ENCODE results near the gene ZFAND5.

The ZFAND5 gene

GRCh38 chr9:72364679-72365524 lies at the start of gene ZFAND5:
Gene ZFAND5, minus strand, starts transcription at chr9:72365208. Its CDS starts 4,430 bp downstream, at chr9:72360778.
- Mint-ChIP-seq H3K27me3 (no peaks in the 10 kb centered on the region), H3K36me3 (ENCODE audit: insufficient read depth) (peaks cover 40% of the 10 kb centered on the region), H3K4me1 (peaks cover 31% of the 10 kb centered on the region), H3K9me3 (no peaks in the 10 kb centered on the region), H3K4me3 (peak within 1 kb of the TSS; percentile 94), H3K27ac (ENCODE audit: low read depth) (peak within 1 kb of the TSS; percentile 97)
- DNase-seq (ENCODE audit: low spot score in 2 of 2) (peak; percentile 89 to 90), ATAC-seq (replicated peaks; ENCODE audit: extremely low read depth, poor library complexity, severe bottlenecking) (peak; percentile 77)

DNA sequence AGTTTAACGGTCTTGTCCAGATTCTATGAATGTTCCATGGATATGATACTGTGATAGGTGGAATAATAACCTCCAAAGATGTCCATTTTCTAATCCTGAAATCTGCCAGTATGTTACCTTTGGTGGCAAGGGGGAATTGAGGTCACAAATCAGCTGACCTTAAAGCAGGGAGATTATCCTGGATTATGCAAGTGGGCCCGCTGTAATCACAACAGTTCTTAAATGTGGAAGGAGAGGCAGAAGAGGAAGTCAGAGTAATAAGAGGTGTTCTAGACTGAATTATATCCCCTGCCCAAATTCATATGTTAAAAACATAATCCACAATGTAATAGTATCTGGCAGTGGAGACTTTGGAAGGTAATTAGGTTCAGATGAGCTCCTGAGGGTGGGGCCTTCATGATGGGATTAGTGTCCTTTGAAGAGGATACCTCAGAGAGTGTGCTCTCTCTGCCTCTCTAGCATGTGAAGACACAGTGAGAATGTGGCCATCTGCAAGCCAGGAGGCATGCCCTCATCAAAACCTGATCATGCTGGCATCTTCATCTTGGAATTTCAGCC lies 47.6 kb upstream of the ZFAND5 start:
- no peak for DNase-seq (ENCODE audit: low spot score in 2 of 2)
- Mint-ChIP-seq H3K9me3 (no peaks in the 10 kb centered on the region), H3K27ac (ENCODE audit: low read depth) (no peak overlapping the region), H3K36me3 (ENCODE audit: insufficient read depth) (no peaks in the 10 kb centered on the region), H3K4me1 (no peaks in the 10 kb centered on the region), H3K4me3 (no peak overlapping the region), H3K27me3 (no peaks in the 10 kb centered on the region)
- no peak for ATAC-seq (replicated peaks; ENCODE audit: extremely low read depth, poor library complexity, severe bottlenecking)

GRCh38 chr9:72410214-72410613 lies 45.2 kb upstream of the ZFAND5 start:
- Mint-ChIP-seq H3K27me3 (no peaks in the 10 kb centered on the region), H3K4me1 (no peaks in the 10 kb centered on the region), H3K4me3 (no peak overlapping the region), H3K9me3 (no peaks in the 10 kb centered on the region), H3K36me3 (ENCODE audit: insufficient read depth) (no peaks in the 10 kb centered on the region), H3K27ac (ENCODE audit: low read depth) (no peak overlapping the region)
- no peak for DNase-seq (ENCODE audit: low spot score in 2 of 2)
- ATAC-seq (replicated peaks; ENCODE audit: extremely low read depth, poor library complexity, severe bottlenecking), result no peak

- DNase-seq (ENCODE audit: low spot score in 2 of 2) (no peak), ATAC-seq (replicated peaks; ENCODE audit: extremely low read depth, poor library complexity, severe bottlenecking) (no peak)
- H3K27ac Mint-ChIP-seq (ENCODE audit: low read depth), result no peak overlapping the region
- no peaks in the 10 kb centered on the region for H3K27me3 Mint-ChIP-seq
- no peaks in the 10 kb centered on the region for H3K36me3 Mint-ChIP-seq (ENCODE audit: insufficient read depth)
- H3K4me1 Mint-ChIP-seq, result no peaks in the 10 kb centered on the region
- H3K4me3 Mint-ChIP-seq, result no peak overlapping the region
- H3K9me3 Mint-ChIP-seq, result no peaks in the 10 kb centered on the region
These were observed 42.1 kb upstream of the ZFAND5 start for GRCh38 chr9:72407114-72407513.

DNA sequence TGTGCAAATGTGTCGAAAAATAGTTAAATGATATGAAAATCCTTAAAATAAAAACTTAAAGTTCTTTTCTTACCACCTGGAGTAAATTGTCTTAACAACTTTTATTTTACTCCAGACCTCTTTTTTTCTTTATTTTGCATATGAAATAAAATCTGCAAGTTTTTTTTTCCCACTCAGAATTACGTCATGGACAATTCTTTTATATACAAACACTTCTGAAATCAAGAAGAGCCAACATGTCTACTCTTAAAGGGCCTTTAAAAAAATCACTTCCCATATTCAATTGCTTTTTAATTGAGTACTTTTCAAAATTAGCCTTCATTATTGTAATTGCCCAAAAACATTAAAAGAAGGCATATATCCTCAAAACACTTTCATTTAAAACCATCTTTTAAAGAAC lies 37.7 kb upstream of the ZFAND5 start:
- H3K4me1 Mint-ChIP-seq, result no peaks in the 10 kb centered on the region
- no peaks in the 10 kb centered on the region for H3K36me3 Mint-ChIP-seq (ENCODE audit: insufficient read depth)
- ATAC-seq (replicated peaks; ENCODE audit: extremely low read depth, poor library complexity, severe bottlenecking), result no peak
- H3K27me3 Mint-ChIP-seq, result no peaks in the 10 kb centered on the region
- DNase-seq (ENCODE audit: low spot score in 2 of 2), result no peak
- no peak overlapping the region for H3K27ac Mint-ChIP-seq (ENCODE audit: low read depth)
- H3K9me3 Mint-ChIP-seq, result no peaks in the 10 kb centered on the region
- H3K4me3 Mint-ChIP-seq, result no peak overlapping the region

GRCh38 chr9:72401396-72401795 lies 36.4 kb upstream of the ZFAND5 start:
- Mint-ChIP-seq H3K4me1 (no peaks in the 10 kb centered on the region), H3K4me3 (no peak overlapping the region), H3K27me3 (no peaks in the 10 kb centered on the region), H3K9me3 (no peaks in the 10 kb centered on the region), H3K27ac (ENCODE audit: low read depth) (no peak overlapping the region), H3K36me3 (ENCODE audit: insufficient read depth) (no peaks in the 10 kb centered on the region)
- no peak for ATAC-seq (replicated peaks; ENCODE audit: extremely low read depth, poor library complexity, severe bottlenecking)
- DNase-seq (ENCODE audit: low spot score in 2 of 2), result no peak

- no peaks in the 10 kb centered on the region for H3K36me3 Mint-ChIP-seq (ENCODE audit: insufficient read depth)
- no peak for DNase-seq (ENCODE audit: low spot score in 2 of 2)
- ATAC-seq (replicated peaks; ENCODE audit: extremely low read depth, poor library complexity, severe bottlenecking), result no peak
- H3K9me3 Mint-ChIP-seq, result no peaks in the 10 kb centered on the region
- H3K27me3 Mint-ChIP-seq, result no peaks in the 10 kb centered on the region
- no peaks in the 10 kb centered on the region for H3K4me1 Mint-ChIP-seq
- H3K27ac Mint-ChIP-seq (ENCODE audit: low read depth), result no peak overlapping the region
- H3K4me3 Mint-ChIP-seq, result no peak overlapping the region
These were observed 35.9 kb upstream of the ZFAND5 start for GRCh38 chr9:72400866-72401265.

DNA sequence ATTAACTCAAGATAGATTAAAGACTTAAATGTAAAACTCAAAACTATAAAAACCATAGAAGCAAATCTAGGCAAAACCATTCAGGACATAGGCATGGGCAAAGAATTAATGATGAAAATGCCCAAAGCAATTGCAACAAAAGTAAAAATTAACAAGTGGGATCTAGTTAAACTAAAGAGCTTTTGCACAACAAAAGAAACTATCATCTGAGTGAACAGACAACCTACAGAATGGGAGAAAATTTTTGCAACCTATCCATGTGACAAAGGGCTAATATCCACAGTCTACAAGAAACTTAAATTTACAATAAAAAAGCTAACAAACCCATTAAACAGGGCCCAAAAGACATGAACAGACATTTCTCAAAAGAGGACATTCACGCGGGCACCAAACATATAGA lies 34.4 kb upstream of the ZFAND5 start:
- no peaks in the 10 kb centered on the region for H3K27me3 Mint-ChIP-seq
- no peak for ATAC-seq (replicated peaks; ENCODE audit: extremely low read depth, poor library complexity, severe bottlenecking)
- H3K36me3 Mint-ChIP-seq (ENCODE audit: insufficient read depth), result no peaks in the 10 kb centered on the region
- DNase-seq (ENCODE audit: low spot score in 2 of 2), result no peak
- no peaks in the 10 kb centered on the region for H3K4me1 Mint-ChIP-seq
- no peak overlapping the region for H3K4me3 Mint-ChIP-seq
- no peaks in the 10 kb centered on the region for H3K9me3 Mint-ChIP-seq
- H3K27ac Mint-ChIP-seq (ENCODE audit: low read depth), result no peak overlapping the region

- DNase-seq (ENCODE audit: low spot score in 2 of 2) (no peak), ATAC-seq (replicated peaks; ENCODE audit: extremely low read depth, poor library complexity, severe bottlenecking) (no peak)
- Mint-ChIP-seq H3K9me3 (no peaks in the 10 kb centered on the region), H3K36me3 (ENCODE audit: insufficient read depth) (no peaks in the 10 kb centered on the region), H3K27me3 (peaks cover 10% of the 10 kb centered on the region), H3K4me1 (no peaks in the 10 kb centered on the region), H3K4me3 (no peak overlapping the region), H3K27ac (ENCODE audit: low read depth) (no peak overlapping the region)
These were observed 31.5 kb upstream of the ZFAND5 start for GRCh38 chr9:72396247-72397091.

GRCh38 chr9:72394066-72394465 lies 29.1 kb upstream of the ZFAND5 start:
- Mint-ChIP-seq H3K9me3 (no peaks in the 10 kb centered on the region), H3K4me1 (no peaks in the 10 kb centered on the region), H3K27ac (ENCODE audit: low read depth) (no peak overlapping the region), H3K36me3 (ENCODE audit: insufficient read depth) (peaks cover 2% of the 10 kb centered on the region), H3K4me3 (no peak overlapping the region), H3K27me3 (peaks cover 29% of the 10 kb centered on the region)
- ATAC-seq (replicated peaks; ENCODE audit: extremely low read depth, poor library complexity, severe bottlenecking) (no peak), DNase-seq (ENCODE audit: low spot score in 2 of 2) (no peak)

DNA sequence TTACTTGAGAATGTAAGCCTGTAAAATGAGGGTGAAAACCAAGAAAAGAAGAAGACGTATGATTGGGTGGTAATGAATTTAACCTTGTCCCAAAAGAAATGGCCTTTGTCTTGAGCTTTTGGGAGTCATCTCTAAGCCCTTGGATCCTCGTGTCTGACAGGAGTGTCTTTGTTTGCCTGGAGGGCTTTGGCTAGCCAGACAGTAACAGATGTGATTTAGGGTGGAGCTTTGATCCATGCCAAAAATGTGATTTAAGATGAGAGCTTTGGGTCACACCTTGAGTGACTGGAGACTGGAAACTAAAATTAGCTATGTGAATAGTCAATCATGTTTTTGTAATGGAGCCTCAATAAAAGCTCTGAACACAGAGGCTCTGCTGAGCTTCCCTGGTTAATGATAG lies 25.9 kb upstream of the ZFAND5 start:
- ATAC-seq (replicated peaks; ENCODE audit: extremely low read depth, poor library complexity, severe bottlenecking), result no peak
- H3K36me3 Mint-ChIP-seq (ENCODE audit: insufficient read depth), result peaks cover 2% of the 10 kb centered on the region
- peaks cover 30% of the 10 kb centered on the region for H3K27me3 Mint-ChIP-seq
- no peaks in the 10 kb centered on the region for H3K9me3 Mint-ChIP-seq
- no peak overlapping the region for H3K27ac Mint-ChIP-seq (ENCODE audit: low read depth)
- H3K4me1 Mint-ChIP-seq, result no peaks in the 10 kb centered on the region
- DNase-seq (ENCODE audit: low spot score in 2 of 2), result no peak
- no peak overlapping the region for H3K4me3 Mint-ChIP-seq

- Mint-ChIP-seq H3K4me1 (no peaks in the 10 kb centered on the region), H3K36me3 (ENCODE audit: insufficient read depth) (peaks cover 2% of the 10 kb centered on the region), H3K27ac (ENCODE audit: low read depth) (no peak overlapping the region), H3K4me3 (no peak overlapping the region), H3K27me3 (peaks cover 19% of the 10 kb centered on the region), H3K9me3 (no peaks in the 10 kb centered on the region)
- ATAC-seq (replicated peaks; ENCODE audit: extremely low read depth, poor library complexity, severe bottlenecking) (no peak), DNase-seq (ENCODE audit: low spot score in 2 of 2) (no peak)
These were observed 21.2 kb upstream of the ZFAND5 start for GRCh38 chr9:72386186-72386585.

Data from central memory CD8-positive, alpha-beta T cell (primary cell).